Panc1 (cell line): ENCODE results near the gene IPO4.

Source experiments
- CTCF ChIP-seq: fragments of 450-650 bp; IDR thresholded peaks from 2 replicates; pipeline ENCODE4 v1.5.1; 2017; ENCODE audit warnings: mild to moderate bottlenecking
- POLR2AphosphoS5 ChIP-seq: IDR thresholded peaks from 2 replicates; pipeline ENCODE4 v1.6.1; 2012; ENCODE audit warnings: mild to moderate bottlenecking, low read depth, low read length, moderate library complexity
- SIN3A ChIP-seq: IDR thresholded peaks from 2 replicates; pipeline ENCODE4 v1.6.1; 2012; ENCODE audit warnings: low read depth, mild to moderate bottlenecking, low read length, moderate library complexity, borderline replicate concordance; ENCODE audit not compliant: insufficient read depth
- TCF7L2 ChIP-seq: IDR thresholded peaks from 2 replicates; pipeline ENCODE4 v1.6.1; 2011; ENCODE audit warnings: mild to moderate bottlenecking, low read depth, low read length, inconsistent platforms
- TF ChIP-seq, protein P1 (sequence below), 2 experiments: IDR thresholded peaks; 2 replicates each; pipeline ENCODE4 v1.6.1; 2011 to 2012; ENCODE audit warnings: low read depth in 2 of 2, control low read depth in 1 of 2, low read length in 1 of 2, mild to moderate bottlenecking in 1 of 2, moderate library complexity in 1 of 2; ENCODE audit not compliant: insufficient read depth in 1 of 2

GRCh38 chr14:24172261-24172860, 16.3 kb downstream of the IPO4 start:
- no peak for TF ChIP-seq CTCF
- TF ChIP-seq SIN3A, result no peak
- no peak for TF ChIP-seq POLR2AphosphoS5
- TF ChIP-seq, protein P1, sequence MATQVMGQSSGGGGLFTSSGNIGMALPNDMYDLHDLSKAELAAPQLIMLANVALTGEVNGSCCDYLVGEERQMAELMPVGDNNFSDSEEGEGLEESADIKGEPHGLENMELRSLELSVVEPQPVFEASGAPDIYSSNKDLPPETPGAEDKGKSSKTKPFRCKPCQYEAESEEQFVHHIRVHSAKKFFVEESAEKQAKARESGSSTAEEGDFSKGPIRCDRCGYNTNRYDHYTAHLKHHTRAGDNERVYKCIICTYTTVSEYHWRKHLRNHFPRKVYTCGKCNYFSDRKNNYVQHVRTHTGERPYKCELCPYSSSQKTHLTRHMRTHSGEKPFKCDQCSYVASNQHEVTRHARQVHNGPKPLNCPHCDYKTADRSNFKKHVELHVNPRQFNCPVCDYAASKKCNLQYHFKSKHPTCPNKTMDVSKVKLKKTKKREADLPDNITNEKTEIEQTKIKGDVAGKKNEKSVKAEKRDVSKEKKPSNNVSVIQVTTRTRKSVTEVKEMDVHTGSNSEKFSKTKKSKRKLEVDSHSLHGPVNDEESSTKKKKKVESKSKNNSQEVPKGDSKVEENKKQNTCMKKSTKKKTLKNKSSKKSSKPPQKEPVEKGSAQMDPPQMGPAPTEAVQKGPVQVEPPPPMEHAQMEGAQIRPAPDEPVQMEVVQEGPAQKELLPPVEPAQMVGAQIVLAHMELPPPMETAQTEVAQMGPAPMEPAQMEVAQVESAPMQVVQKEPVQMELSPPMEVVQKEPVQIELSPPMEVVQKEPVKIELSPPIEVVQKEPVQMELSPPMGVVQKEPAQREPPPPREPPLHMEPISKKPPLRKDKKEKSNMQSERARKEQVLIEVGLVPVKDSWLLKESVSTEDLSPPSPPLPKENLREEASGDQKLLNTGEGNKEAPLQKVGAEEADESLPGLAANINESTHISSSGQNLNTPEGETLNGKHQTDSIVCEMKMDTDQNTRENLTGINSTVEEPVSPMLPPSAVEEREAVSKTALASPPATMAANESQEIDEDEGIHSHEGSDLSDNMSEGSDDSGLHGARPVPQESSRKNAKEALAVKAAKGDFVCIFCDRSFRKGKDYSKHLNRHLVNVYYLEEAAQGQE (IDR thresholded peaks at IDR 0.05; ENCODE audit: insufficient read depth in 1 of 2, low read depth in 2 of 2, low read length in 1 of 2), result no peak
- TF ChIP-seq TCF7L2, result no peak
